Astrocyte (in vitro differentiated cells and primary cell): ENCODE measurements around the gene USP20. TPM values are rescaled to one million over a fixed set of nuclear protein-coding genes. Genes with fewer than 3 reads are reported as not detected.

ENCODE experiments used
- DNase-seq: peaks from one replicate; pipeline ENCODE4 v3.0.0-alpha.2; 2010; ENCODE audit warnings: low read depth
- FAIRE-seq: peaks from 2 replicates; lab custom pipeline; 2011; peaks lifted over from hg19 to GRCh38; lab: Jason Lieb, UNC
- H2AFZ ChIP-seq: 2 replicates; pipeline ENCODE4 v1.6.0; 2012; ENCODE audit warnings: low read depth, low read length, inconsistent platforms
- H3K27ac ChIP-seq: 2 replicates; pipeline ENCODE4 v1.5.1; 2011; ENCODE audit warnings: low read depth, low read length, inconsistent platforms
- H3K27me3 ChIP-seq: 2 replicates; pipeline ENCODE4 v1.6.0; 2011; ENCODE audit warnings: low read length, inconsistent platforms; ENCODE audit not compliant: insufficient read depth
- H3K36me3 ChIP-seq: 2 replicates; pipeline ENCODE4 v1.5.1; 2011; ENCODE audit warnings: low read length, inconsistent platforms; ENCODE audit not compliant: insufficient read depth
- H3K4me1 ChIP-seq: 2 replicates; pipeline ENCODE4 v1.5.1; 2011; ENCODE audit warnings: low read length, inconsistent platforms; ENCODE audit not compliant: insufficient read depth
- H3K4me2 ChIP-seq: 2 replicates; pipeline ENCODE4 v1.6.0; 2012; ENCODE audit warnings: low read length, inconsistent platforms
- H3K4me3 ChIP-seq: 2 replicates; pipeline ENCODE4 v1.5.1; 2011; ENCODE audit warnings: low read depth, mild to moderate bottlenecking, low read length, inconsistent platforms; ENCODE audit not compliant: insufficient read depth
- H3K79me2 ChIP-seq: 2 replicates; pipeline ENCODE4 v1.6.0; 2012; ENCODE audit warnings: mild to moderate bottlenecking, low read length, inconsistent platforms; ENCODE audit not compliant: insufficient read depth
- H3K9ac ChIP-seq: 2 replicates; pipeline ENCODE4 v1.6.0; 2012; ENCODE audit warnings: mild to moderate bottlenecking, low read length, inconsistent platforms
- H3K9me3 ChIP-seq: 2 replicates; pipeline ENCODE4 v1.5.1; 2012; ENCODE audit warnings: low read depth, mild to moderate bottlenecking, low read length, inconsistent platforms; ENCODE audit not compliant: insufficient read depth
- H4K20me1 ChIP-seq: 2 replicates; pipeline ENCODE4 v1.6.0; 2012; ENCODE audit warnings: low read length, inconsistent platforms; ENCODE audit not compliant: insufficient read depth
- H3K27ac Mint-ChIP-seq: one replicate; pipeline ENCODE4 v1.8.0; 2021; ENCODE audit warnings: mild to moderate bottlenecking, mixed read lengths; ENCODE audit not compliant: unreplicated experiment
- H3K27me3 Mint-ChIP-seq: one replicate; pipeline ENCODE4 v1.8.0; 2021; ENCODE audit warnings: low read depth, mixed read lengths; ENCODE audit not compliant: unreplicated experiment
- H3K36me3 Mint-ChIP-seq: one replicate; pipeline ENCODE4 v1.8.0; 2021; ENCODE audit warnings: low read depth, mixed read lengths; ENCODE audit not compliant: unreplicated experiment
- H3K4me1 Mint-ChIP-seq: one replicate; pipeline ENCODE4 v1.8.0; 2021; ENCODE audit warnings: low read depth, mixed read lengths; ENCODE audit not compliant: unreplicated experiment
- H3K4me3 Mint-ChIP-seq: one replicate; pipeline ENCODE4 v1.8.0; 2021; ENCODE audit warnings: mild to moderate bottlenecking, moderate library complexity, mixed read lengths; ENCODE audit not compliant: unreplicated experiment
- H3K9me3 Mint-ChIP-seq: one replicate; pipeline ENCODE4 v1.8.0; 2021; ENCODE audit warnings: mild to moderate bottlenecking, mixed read lengths; ENCODE audit not compliant: unreplicated experiment
- EZH2 ChIP-seq: IDR thresholded peaks from 2 replicates; pipeline ENCODE4 v1.6.1; 2012; ENCODE audit warnings: mild to moderate bottlenecking, low read length, inconsistent platforms; ENCODE audit not compliant: insufficient read depth
- total RNA-seq: library from RNA; stranded (reverse); gene quantifications from 2 replicates; pipeline ENCODE4 v1.2.1, GENCODE V29; 2021
- TF ChIP-seq, protein P1 (sequence below): IDR thresholded peaks from 2 replicates; pipeline ENCODE4 v1.5.1; 2011; ENCODE audit warnings: low read depth, mild to moderate bottlenecking, inconsistent platforms, low read length, moderate library complexity; ENCODE audit not compliant: insufficient read depth

Gene USP20
- total RNA-seq, 1 donor from 2014 or later: 24.1 TPM

DNA sequence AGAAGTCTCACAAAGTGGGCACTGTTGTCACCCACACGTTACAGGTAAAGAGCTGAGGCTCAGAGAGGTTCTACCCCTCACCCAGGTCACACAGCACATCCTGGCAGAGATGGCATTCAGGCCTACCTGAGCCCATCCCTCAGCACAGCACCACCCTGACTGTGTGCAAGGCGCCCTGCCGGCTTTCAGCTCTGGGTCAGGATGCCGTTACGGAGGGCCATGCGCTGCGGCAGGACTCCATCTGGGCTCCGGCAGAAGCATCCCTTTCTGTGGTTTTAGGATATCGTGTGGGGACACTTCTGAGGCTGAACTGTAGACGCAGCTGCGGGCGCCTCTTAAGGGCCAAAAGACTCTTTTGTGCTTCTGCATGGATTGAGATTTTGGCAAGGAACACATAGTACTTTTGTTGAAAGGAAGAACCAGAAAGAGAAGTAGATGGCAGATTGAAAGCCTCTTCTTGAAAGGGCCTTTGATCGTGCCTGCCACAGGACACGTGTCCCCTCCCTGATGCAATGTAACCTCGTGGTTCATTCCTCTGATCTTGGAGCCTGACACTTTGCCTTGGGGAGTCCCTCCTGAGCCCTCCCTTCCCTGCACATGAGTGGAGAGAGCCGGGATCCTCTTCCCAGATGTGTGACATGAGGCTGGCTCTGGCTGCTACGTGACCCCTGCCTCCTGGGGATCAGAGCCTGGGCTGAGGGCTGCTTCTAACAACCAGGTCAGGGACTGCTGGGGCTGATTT lies 31.3 kb downstream of the USP20 start:
- Histone ChIP-seq H2AFZ (no peak overlapping the region), H3K9ac (no peak overlapping the region), H4K20me1 (no peaks in the 10 kb centered on the region), H3K27me3 (no peaks in the 10 kb centered on the region), H3K9me3 (no peaks in the 10 kb centered on the region), H3K36me3 (peaks cover 3% of the 10 kb centered on the region), H3K79me2 (no peaks in the 10 kb centered on the region), H3K4me2 (no peak overlapping the region), H3K27ac (no peak overlapping the region), H3K4me1 (peaks cover 5% of the 10 kb centered on the region), H3K4me3 (no peak overlapping the region)
- H3K27ac Mint-ChIP-seq: no peak overlapping the region
- H3K4me1 Mint-ChIP-seq: no peaks in the 10 kb centered on the region
- no peak for TF ChIP-seq EZH2
- TF ChIP-seq, protein P1, sequence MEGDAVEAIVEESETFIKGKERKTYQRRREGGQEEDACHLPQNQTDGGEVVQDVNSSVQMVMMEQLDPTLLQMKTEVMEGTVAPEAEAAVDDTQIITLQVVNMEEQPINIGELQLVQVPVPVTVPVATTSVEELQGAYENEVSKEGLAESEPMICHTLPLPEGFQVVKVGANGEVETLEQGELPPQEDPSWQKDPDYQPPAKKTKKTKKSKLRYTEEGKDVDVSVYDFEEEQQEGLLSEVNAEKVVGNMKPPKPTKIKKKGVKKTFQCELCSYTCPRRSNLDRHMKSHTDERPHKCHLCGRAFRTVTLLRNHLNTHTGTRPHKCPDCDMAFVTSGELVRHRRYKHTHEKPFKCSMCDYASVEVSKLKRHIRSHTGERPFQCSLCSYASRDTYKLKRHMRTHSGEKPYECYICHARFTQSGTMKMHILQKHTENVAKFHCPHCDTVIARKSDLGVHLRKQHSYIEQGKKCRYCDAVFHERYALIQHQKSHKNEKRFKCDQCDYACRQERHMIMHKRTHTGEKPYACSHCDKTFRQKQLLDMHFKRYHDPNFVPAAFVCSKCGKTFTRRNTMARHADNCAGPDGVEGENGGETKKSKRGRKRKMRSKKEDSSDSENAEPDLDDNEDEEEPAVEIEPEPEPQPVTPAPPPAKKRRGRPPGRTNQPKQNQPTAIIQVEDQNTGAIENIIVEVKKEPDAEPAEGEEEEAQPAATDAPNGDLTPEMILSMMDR: no peak
- H3K36me3 Mint-ChIP-seq: peaks cover 19% of the 10 kb centered on the region
- H3K9me3 Mint-ChIP-seq: no peaks in the 10 kb centered on the region
- FAIRE-seq (no peak), DNase-seq (no peak)
- H3K4me3 Mint-ChIP-seq: no peak overlapping the region
- no peaks in the 10 kb centered on the region for H3K27me3 Mint-ChIP-seq

DNA sequence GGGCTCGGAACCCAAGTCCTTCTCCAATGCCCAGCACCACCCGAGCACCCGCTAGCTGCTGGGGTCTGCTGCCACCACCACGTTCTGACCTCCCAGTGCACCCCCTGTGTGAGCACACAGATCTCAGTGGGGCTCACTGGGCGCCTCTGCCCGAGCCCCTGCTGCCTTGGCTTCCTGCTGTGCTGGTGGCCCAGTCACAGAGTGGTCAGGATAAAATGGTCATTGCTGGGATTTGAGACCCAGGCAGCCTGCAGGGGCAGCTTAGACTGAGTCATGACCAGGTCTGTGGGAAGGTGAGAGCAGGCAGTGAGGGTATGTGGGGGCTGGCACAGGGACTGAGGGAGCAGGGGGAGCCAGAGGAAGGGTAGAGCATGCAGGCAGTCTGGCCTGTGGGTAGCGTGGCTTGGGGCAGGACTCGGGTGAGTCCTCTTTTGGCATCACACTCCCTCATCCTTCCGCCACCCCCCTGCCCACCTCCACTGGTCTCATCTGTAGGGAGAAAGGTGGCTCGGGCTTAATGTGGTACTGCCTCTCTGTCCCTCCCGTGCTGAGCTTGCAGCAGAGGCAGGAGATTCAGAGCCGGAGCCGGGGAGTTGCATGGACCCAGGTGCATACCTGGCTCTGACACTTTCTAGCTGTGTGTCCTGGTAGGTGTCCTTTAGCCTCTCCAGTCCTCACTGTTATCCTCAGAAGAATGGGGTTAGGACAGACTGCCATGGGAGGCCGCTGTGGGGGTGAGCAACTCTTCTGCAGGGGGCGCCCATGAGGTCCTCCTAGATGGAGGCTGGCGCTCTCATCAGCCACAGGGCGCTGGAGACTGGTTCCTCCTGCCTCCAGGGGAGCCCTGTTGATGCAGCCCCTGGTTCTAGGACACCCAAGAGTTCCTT lies 32.1 kb downstream of the USP20 start:
- H3K27ac ChIP-seq: no peak overlapping the region

More for the DNA sequence above, 32.1 kb downstream of the USP20 start:
- Mint-ChIP-seq H3K9me3 (no peaks in the 10 kb centered on the region), H3K4me3 (no peak overlapping the region), H3K27ac (no peak overlapping the region), H3K27me3 (no peaks in the 10 kb centered on the region), H3K4me1 (no peaks in the 10 kb centered on the region), H3K36me3 (peaks cover 15% of the 10 kb centered on the region)
- Histone ChIP-seq H3K4me3 (no peak overlapping the region), H3K27me3 (no peaks in the 10 kb centered on the region), H3K36me3 (no peaks in the 10 kb centered on the region), H3K79me2 (no peaks in the 10 kb centered on the region), H3K9me3 (no peaks in the 10 kb centered on the region), H3K4me2 (no peak overlapping the region), H3K4me1 (peaks cover 5% of the 10 kb centered on the region), H4K20me1 (no peaks in the 10 kb centered on the region), H2AFZ (no peak overlapping the region), H3K9ac (no peak overlapping the region)
- FAIRE-seq (no peak), DNase-seq (no peak)
- TF ChIP-seq EZH2: no peak
- TF ChIP-seq, protein P1: no peak
